ENCODE results near the gene CTBP2.
A peak's percentile ranks its signal among the peaks of the same experiment; 100 is the strongest.

The CTBP2 gene

GRCh38 chr10:124977161-124977560 is 183.2 kb downstream of the CTBP2 start:
- DNase-seq (ENCODE audit: low read depth), result no peak

DNA sequence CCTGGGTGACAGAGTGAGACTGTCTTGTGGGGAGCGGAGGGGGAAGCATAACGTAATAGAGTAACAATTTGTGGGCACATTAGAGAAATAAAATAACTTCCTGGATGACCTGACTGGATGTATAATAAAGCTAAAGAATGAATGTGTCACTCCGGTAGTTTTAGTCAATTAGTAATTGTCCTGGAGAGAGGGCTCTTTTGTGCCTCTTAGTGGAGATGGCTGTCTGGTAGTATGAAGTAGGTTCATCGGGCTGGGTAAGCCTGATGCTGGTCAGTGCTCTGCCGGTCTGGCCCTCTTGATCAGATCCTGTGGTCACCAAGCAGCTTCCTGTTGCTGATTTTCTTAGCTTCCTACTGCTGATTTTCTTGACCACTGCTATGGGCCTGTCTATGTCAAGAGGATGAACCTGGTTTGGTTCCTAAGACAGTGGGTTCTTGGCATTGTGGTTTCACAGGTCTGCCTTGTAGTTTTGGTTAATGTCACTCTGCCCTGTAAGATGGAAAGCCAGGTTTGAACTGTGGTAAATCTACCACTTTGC is 184.3 kb downstream of the CTBP2 start:
- DNase-seq (ENCODE audit: low read depth), result no peak

GRCh38 chr10:124974131-124974530 is 186.2 kb downstream of the CTBP2 start:
- DNase-seq (ENCODE audit: low read depth), result no peak

- no peak for DNase-seq (ENCODE audit: low read depth)
Measured at GRCh38 chr10:124972637-124973036, 187.7 kb downstream of the CTBP2 start.

GRCh38 chr10:124971276-124971675 is 189.1 kb downstream of the CTBP2 start:
- no peak for DNase-seq (ENCODE audit: low read depth)

DNA sequence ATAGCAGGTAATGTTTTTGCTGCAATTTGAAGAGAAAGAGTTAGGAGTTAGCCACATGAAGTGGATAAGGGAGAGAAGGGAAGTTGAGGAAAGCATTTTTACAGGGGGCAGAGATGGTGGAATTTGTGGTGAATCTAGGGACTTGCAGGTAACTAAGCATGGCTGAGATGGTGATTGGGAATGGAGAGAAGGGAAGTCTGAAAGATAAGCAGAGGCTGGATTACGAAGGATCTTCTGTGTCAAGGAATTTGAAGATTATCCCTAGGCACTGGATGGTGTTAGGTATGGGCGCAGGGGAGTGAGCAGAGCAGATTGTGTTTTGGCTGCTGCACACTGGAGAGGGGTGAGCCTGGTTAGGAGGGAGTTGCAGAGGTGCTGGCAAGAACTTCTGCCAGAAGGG is 193.1 kb downstream of the CTBP2 start:
- no peak for DNase-seq (ENCODE audit: low read depth)

DNA sequence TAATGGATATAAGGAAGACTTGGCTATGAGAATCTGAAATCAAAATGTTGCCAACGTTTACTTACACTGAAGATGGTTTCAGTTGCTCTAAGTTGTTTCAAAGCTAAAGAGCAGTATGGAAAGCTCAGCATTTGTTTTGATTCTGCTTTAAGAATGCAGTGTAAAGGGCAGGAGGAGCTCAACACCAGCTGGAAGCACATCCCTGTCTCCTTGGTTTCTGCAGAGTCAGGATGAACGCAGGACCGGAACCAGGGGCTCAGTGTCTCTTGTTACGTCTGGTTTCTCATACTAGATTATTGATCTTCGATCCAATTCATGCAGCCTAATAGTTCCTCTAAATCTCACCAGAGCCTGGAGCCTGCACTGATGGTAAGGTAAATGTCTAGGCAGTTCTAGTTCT is 194.4 kb downstream of the CTBP2 start:
- no peak for DNase-seq (ENCODE audit: low read depth)

GRCh38 chr10:124963866-124964720 is 196.3 kb downstream of the CTBP2 start:
- no peak for DNase-seq (ENCODE audit: low read depth)

DNA sequence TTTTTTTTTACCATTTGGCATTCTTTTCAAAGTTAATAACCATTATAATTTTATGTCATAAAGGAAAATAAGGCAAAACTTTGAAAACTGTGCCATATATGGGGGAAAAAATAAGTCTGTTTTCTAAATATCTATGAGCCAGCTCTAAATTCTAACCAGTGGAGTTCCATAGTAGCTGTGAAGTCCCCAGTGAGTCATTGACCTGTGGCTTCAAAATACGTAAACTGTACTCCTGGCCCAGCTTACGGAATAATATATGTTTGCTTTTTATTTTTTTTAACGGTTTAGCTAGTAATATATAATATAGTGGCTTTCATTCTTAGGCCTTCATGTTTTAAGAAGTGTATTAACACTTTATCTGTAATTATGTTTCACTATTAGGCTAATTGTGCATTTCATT is 197.9 kb downstream of the CTBP2 start:
- no peak for DNase-seq (ENCODE audit: low read depth)

- DNase-seq (ENCODE audit: low read depth), result no peak
Measured at GRCh38 chr10:124961248-124961570, 199.2 kb downstream of the CTBP2 start.

- no peak for DNase-seq (ENCODE audit: low read depth)
Measured at GRCh38 chr10:124959564-124959963, 200.8 kb downstream of the CTBP2 start.

DNA sequence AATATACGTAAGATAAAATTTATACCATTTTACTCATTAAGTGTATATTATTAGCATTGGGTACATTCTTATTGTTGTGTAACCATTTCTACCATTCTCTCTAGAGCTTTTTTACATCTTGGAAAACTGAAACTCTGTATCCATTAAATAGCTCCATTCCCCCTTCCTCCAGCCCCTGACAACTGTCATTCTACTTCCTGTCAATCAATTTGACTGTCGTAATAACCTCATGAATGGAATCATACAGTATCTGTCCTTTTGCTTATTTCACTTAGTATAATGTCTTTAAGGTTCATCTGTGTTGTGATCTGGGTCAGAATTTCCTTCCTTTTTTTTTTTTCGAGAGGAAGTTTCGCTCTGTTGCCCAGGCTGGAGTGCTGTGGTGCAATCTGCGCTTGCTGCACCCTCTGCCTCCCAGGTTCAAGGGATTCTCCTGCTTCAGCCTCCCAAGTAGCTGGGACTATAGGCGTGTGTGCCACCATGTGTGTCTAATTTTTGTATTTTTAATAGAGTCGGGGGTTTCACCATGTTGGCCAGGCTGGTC is 202.9 kb downstream of the CTBP2 start:
- DNase-seq (ENCODE audit: low read depth), result no peak

DNA sequence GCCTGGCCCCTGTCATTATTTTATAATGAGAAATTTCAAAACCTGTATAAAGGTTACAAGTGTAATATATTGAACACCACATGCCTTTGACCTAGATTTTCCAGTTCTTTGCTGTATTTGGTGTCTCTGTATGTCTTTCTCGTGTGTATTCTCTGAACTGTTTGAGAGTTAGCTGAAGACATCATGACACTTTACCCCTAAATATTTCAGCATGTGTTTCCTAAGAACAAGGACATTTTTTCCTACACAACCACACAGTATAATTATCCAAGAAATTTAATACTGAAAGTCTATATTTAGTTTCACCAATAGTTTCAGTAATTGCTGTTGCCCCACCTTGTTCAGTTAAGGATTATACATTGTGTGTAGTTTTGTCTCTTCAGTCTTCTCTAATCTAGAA is 203.6 kb downstream of the CTBP2 start:
- DNase-seq (ENCODE audit: low read depth), result no peak

DNA sequence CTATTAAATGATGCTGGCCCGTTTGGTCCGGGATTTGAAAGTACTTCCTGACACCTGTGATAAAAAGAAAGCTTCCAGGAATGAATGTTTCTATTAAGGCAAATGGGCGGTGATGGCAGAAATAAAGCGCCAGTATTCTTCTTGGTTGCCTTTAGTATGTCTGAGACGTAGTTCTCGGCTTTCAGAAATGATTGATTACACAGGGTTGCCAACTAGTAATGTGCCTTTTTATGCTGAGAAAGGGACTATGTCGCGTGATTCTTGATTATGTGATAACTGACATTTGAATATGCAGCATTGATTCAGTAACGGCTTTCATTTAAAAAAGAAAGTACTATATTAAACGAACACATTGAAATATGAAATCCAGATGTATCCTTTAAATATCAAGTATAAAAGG is 204.5 kb downstream of the CTBP2 start:
- DNase-seq (ENCODE audit: low read depth), result no peak

DNA sequence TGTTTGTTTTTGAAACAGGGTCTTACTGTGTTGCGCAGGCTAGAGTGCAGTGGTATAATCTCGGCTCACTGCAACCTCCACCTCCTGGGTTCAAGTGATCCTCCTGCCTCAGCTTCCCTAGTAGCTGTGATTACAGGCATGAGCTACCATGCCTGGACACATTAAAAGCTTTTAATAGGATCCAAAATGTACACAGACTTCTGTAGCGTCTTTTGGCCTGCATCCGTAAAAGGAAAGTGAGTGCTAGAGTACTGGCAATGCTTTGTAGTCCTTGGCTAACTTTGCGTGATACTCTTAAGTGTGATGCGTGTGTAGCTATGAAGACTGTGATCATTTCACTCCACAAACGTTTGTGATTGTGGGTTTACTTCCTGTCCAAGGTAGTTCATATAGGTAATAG is 205.1 kb downstream of the CTBP2 start:
- DNase-seq (ENCODE audit: low read depth), result no peak

GRCh38 chr10:124953421-124953820 is 206.9 kb downstream of the CTBP2 start:
- no peak for DNase-seq (ENCODE audit: low read depth)

DNA sequence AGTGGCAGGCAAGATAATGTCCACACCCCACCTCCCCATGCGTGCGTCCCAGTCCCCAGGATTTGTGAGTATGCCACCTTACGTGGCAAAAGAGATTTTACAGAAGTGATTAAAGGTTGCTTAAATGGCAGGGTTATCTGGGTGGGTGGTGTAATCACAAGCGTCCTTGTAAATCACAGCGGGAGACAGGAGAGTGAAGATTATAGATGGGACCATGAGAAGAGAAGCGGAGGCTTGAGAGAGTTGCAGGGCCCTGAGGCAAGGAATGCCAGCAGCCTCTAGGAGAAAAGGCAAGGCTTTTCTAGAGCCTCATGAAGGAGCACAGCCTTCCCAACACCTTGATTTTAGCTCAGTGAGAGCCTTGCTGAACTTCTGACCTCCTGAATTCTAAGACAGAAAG is 208.2 kb downstream of the CTBP2 start:
- no peak for DNase-seq (ENCODE audit: low read depth)

GRCh38 chr10:124949543-124949942 is 210.8 kb downstream of the CTBP2 start:
- DNase-seq (ENCODE audit: low read depth), result no peak

GRCh38 chr10:124946945-124947344 is 213.4 kb downstream of the CTBP2 start:
- DNase-seq (ENCODE audit: low read depth), result no peak

GRCh38 chr10:124944982-124945381 is 215.4 kb downstream of the CTBP2 start:
- DNase-seq (ENCODE audit: low read depth), result no peak

- DNase-seq (ENCODE audit: low read depth), result peak; percentile 62
Measured at GRCh38 chr10:124943301-124944092, 216.9 kb downstream of the CTBP2 start.

- DNase-seq (ENCODE audit: low read depth), result no peak
Measured at GRCh38 chr10:124942317-124943169, 217.8 kb downstream of the CTBP2 start.

Data from non-pigmented ciliary epithelial cell (primary cell).